Activated CD4-positive, alpha-beta T cell treated with anti-CD3 and anti-CD28 coated beads, Interleukin-2, amount 10 ng/mL, durations not matched to agents 7 days and 5 days (primary cell): ENCODE measurements around the gene PLAA. TPM values are rescaled to one million over a fixed set of nuclear protein-coding genes. Genes with fewer than 3 reads are reported as not detected.
A peak's percentile ranks its signal among the peaks of the same experiment; 100 is the strongest.
"Not testable (repeated sequence)": the region's sequence is repeated elsewhere in the genome, so short reads cannot be mapped to it uniquely, and the experiment has no call there.

Source experiments
- CTCF ChIA-PET: fragments of 350-600 bp; sonication (Branson Sonifier 250); formaldehyde crosslinking; loops from one replicate; lab custom pipeline; 2021; ENCODE audit warnings: antibody characterized with exemption; lab: Charles Lee
- POLR2A ChIA-PET: fragments of 350-600 bp; sonication (Branson Sonifier 250); formaldehyde crosslinking; loops from one replicate; lab custom pipeline; 2021; ENCODE audit warnings: antibody characterized with exemption; lab: Charles Lee
- DNase-seq: peaks from one replicate; pipeline ENCODE4 v3.0.0-alpha.2; 2020
- H3K27ac Mint-ChIP-seq: one replicate; pipeline ENCODE4 v1.8.0; 2021; ENCODE audit warnings: mild to moderate bottlenecking, moderate library complexity, mixed read lengths
- H3K27me3 Mint-ChIP-seq: one replicate; pipeline ENCODE4 v1.8.0; 2021; ENCODE audit warnings: mixed read lengths
- H3K36me3 Mint-ChIP-seq: one replicate; pipeline ENCODE4 v1.8.0; 2021; ENCODE audit warnings: low read depth, mixed read lengths
- H3K4me1 Mint-ChIP-seq: one replicate; pipeline ENCODE4 v1.8.0; 2021; ENCODE audit warnings: mixed read lengths
- H3K4me3 Mint-ChIP-seq: one replicate; pipeline ENCODE4 v1.8.0; 2021; ENCODE audit warnings: mild to moderate bottlenecking, moderate library complexity, mixed read lengths
- H3K9me3 Mint-ChIP-seq: one replicate; pipeline ENCODE4 v1.8.0; 2021; ENCODE audit warnings: mixed read lengths
- total RNA-seq, 2 experiments: library from RNA; stranded (reverse); gene quantifications; one replicate each; pipeline ENCODE4 v1.2.3, GENCODE V29; 2021

The PLAA gene
- total RNA-seq, 2 experiments from 2014 or later: 29.0 to 33.8 TPM

- ChIA-PET POLR2A (no interaction called here), CTCF (interaction anchor here (0.6 to 1.0 kb wide), 2 partner anchors 23 to 49 kb away, joined by 3 read pairs; no protein-coding TSS in a partner anchor)
- peaks cover 62% of the 10 kb centered on the region for H3K36me3 Mint-ChIP-seq
- no peak for DNase-seq
- H3K27ac Mint-ChIP-seq: no peak overlapping the region
- no peaks in the 10 kb centered on the region for H3K4me1 Mint-ChIP-seq
- H3K4me3 Mint-ChIP-seq: no peak overlapping the region
- H3K27me3 Mint-ChIP-seq: no peaks in the 10 kb centered on the region
- no peaks in the 10 kb centered on the region for H3K9me3 Mint-ChIP-seq
These were observed 27.3 kb downstream of the PLAA start for GRCh38 chr9:26919698-26920097.

GRCh38 chr9:26913138-26913668, 33.8 kb downstream of the PLAA start:
- Mint-ChIP-seq H3K4me3 (no peak overlapping the region), H3K9me3 (no peaks in the 10 kb centered on the region), H3K4me1 (no peaks in the 10 kb centered on the region), H3K27ac (no peak overlapping the region), H3K27me3 (no peaks in the 10 kb centered on the region), H3K36me3 (peaks cover 40% of the 10 kb centered on the region)
- CTCF ChIA-PET: interaction anchor here (1.1 to 1.5 kb wide), 2 partner anchors 16 to 17 kb away, joined by 6 to 7 read pairs; no protein-coding TSS in a partner anchor
- no peak for DNase-seq
- POLR2A ChIA-PET: no interaction called here

GRCh38 chr9:26904671-26905070, 42.4 kb downstream of the PLAA start:
- CTCF ChIA-PET: no interaction called here

GRCh38 chr9:26904070-26904469, 43.0 kb downstream of the PLAA start:
- Mint-ChIP-seq H3K4me1 (no peaks in the 10 kb centered on the region), H3K27me3 (no peaks in the 10 kb centered on the region), H3K9me3 (no peaks in the 10 kb centered on the region), H3K27ac (no peak overlapping the region), H3K36me3 (peaks cover 33% of the 10 kb centered on the region), H3K4me3 (no peak overlapping the region)
- CTCF ChIA-PET: no interaction called here
- POLR2A ChIA-PET: no interaction called here
- no peak for DNase-seq

More at GRCh38 chr9:26904671-26905070, 42.4 kb downstream of the PLAA start:
- Mint-ChIP-seq H3K27ac (no peak overlapping the region), H3K27me3 (no peaks in the 10 kb centered on the region), H3K4me3 (no peak overlapping the region), H3K36me3 (peaks cover 37% of the 10 kb centered on the region), H3K9me3 (no peaks in the 10 kb centered on the region), H3K4me1 (no peaks in the 10 kb centered on the region)
- DNase-seq: no peak
- POLR2A ChIA-PET: no interaction called here

- peaks cover 8% of the 10 kb centered on the region for H3K9me3 Mint-ChIP-seq
- H3K4me1 Mint-ChIP-seq: peaks cover 37% of the 10 kb centered on the region
- ChIA-PET POLR2A (no interaction called here), CTCF (interaction anchor here (1.6 kb wide), 2 partner anchors 54 to 67 kb away, joined by 4 read pairs; partner anchors contain the start of gene PLAA)
- peak overlapping the region; percentile 99 for H3K4me3 Mint-ChIP-seq
- peaks cover 10% of the 10 kb centered on the region for H3K36me3 Mint-ChIP-seq
- no peaks in the 10 kb centered on the region for H3K27me3 Mint-ChIP-seq
- DNase-seq: no peak
- H3K27ac Mint-ChIP-seq: peak overlapping the region; percentile 100
These were observed 53.9 kb downstream of the PLAA start for GRCh38 chr9:26893030-26893676.

- Mint-ChIP-seq H3K36me3 (peaks cover 12% of the 10 kb centered on the region), H3K27ac (peak within 1 kb of the TSS; percentile 100)
These were observed 54.6 kb downstream of the PLAA start, which contains the start of gene CAAP1 for GRCh38 chr9:26892251-26893029. CAAP1 (minus strand) TSS chr9:26892802; CDS start chr9:26892715, 87 bp downstream.

GRCh38 chr9:26891726-26892125, 55.3 kb downstream of the PLAA start:
- Mint-ChIP-seq H3K27me3 (no peaks in the 10 kb centered on the region), H3K36me3 (peaks cover 12% of the 10 kb centered on the region), H3K27ac (peak overlapping the region; percentile 100), H3K9me3 (peaks cover 8% of the 10 kb centered on the region), H3K4me1 (peaks cover 40% of the 10 kb centered on the region), H3K4me3 (peak overlapping the region; percentile 99)
- POLR2A ChIA-PET: no interaction called here
- no peak for DNase-seq
- CTCF ChIA-PET: interaction anchor here (0.9 to 1.6 kb wide), 3 partner anchors 61 to 89 kb away, joined by 3 to 4 read pairs (median 3); no protein-coding TSS in a partner anchor

More at GRCh38 chr9:26892251-26893029, 54.6 kb downstream of the PLAA start, which contains the start of gene CAAP1:
- CTCF ChIA-PET: interaction anchor here (0.7 to 1.6 kb wide), 5 partner anchors 44 to 88 kb away, joined by 3 to 4 read pairs (median 3); partner anchors contain the start of gene PLAA
- Mint-ChIP-seq H3K27me3 (no peaks in the 10 kb centered on the region), H3K4me1 (peaks cover 40% of the 10 kb centered on the region), H3K9me3 (peaks cover 8% of the 10 kb centered on the region), H3K4me3 (peak within 1 kb of the TSS; percentile 99)
- DNase-seq: peak; percentile 94
- POLR2A ChIA-PET: no interaction called here

GRCh38 chr9:26888271-26888670, 58.8 kb downstream of the PLAA start:
- H3K27me3 Mint-ChIP-seq: no peaks in the 10 kb centered on the region
- DNase-seq: no peak
- peaks cover 37% of the 10 kb centered on the region for H3K4me1 Mint-ChIP-seq
- ChIA-PET POLR2A (no interaction called here), CTCF (no interaction called here)
- H3K4me3 Mint-ChIP-seq: no peak overlapping the region
- peaks cover 21% of the 10 kb centered on the region for H3K36me3 Mint-ChIP-seq
- H3K9me3 Mint-ChIP-seq: peaks cover 2% of the 10 kb centered on the region
- no peak overlapping the region for H3K27ac Mint-ChIP-seq

GRCh38 chr9:26882154-26882553, 64.9 kb downstream of the PLAA start:
- Mint-ChIP-seq H3K4me3 (no peak overlapping the region), H3K27ac (no peak overlapping the region), H3K27me3 (no peaks in the 10 kb centered on the region), H3K4me1 (no peaks in the 10 kb centered on the region), H3K9me3 (peaks cover 15% of the 10 kb centered on the region), H3K36me3 (peaks cover 62% of the 10 kb centered on the region)
- POLR2A ChIA-PET: no interaction called here
- DNase-seq: no peak
- CTCF ChIA-PET: no interaction called here

- H3K36me3 Mint-ChIP-seq: peaks cover 61% of the 10 kb centered on the region
- POLR2A ChIA-PET: no interaction called here
- CTCF ChIA-PET: no interaction called here
- no peaks in the 10 kb centered on the region for H3K27me3 Mint-ChIP-seq
- H3K4me3 Mint-ChIP-seq: no peak overlapping the region
- H3K27ac Mint-ChIP-seq: no peak overlapping the region
- H3K9me3 Mint-ChIP-seq: peaks cover 15% of the 10 kb centered on the region
- no peak for DNase-seq
- no peaks in the 10 kb centered on the region for H3K4me1 Mint-ChIP-seq
These were observed 66.8 kb downstream of the PLAA start for GRCh38 chr9:26880262-26880661.

GRCh38 chr9:26875155-26875554, 71.9 kb downstream of the PLAA start:
- H3K27me3 Mint-ChIP-seq, H3K27ac Mint-ChIP-seq, H3K9me3 Mint-ChIP-seq, POLR2A ChIA-PET, H3K4me3 Mint-ChIP-seq, H3K4me1 Mint-ChIP-seq, DNase-seq: not testable (repeated sequence)
- CTCF ChIA-PET: interaction anchor here (1.4 kb wide), 1 partner anchor 22 kb away, joined by 4 read pairs; no protein-coding TSS in a partner anchor
- peaks cover 27% of the 10 kb centered on the region for H3K36me3 Mint-ChIP-seq

GRCh38 chr9:26870292-26870691, 76.8 kb downstream of the PLAA start:
- no peak overlapping the region for H3K27ac Mint-ChIP-seq

More at GRCh38 chr9:26870292-26870691, 76.8 kb downstream of the PLAA start:
- Mint-ChIP-seq H3K4me1 (no peaks in the 10 kb centered on the region), H3K4me3 (no peak overlapping the region), H3K27me3 (no peaks in the 10 kb centered on the region), H3K36me3 (peaks cover 9% of the 10 kb centered on the region), H3K9me3 (no peaks in the 10 kb centered on the region)
- POLR2A ChIA-PET: no interaction called here
- CTCF ChIA-PET: no interaction called here
- no peak for DNase-seq
